K562 (cell line): ENCODE data around the gene TMCC2. TPM values are rescaled to one million over a fixed set of nuclear protein-coding genes. Genes with fewer than 3 reads are reported as not detected.
A peak's percentile ranks its signal among the peaks of the same experiment; 100 is the strongest.

Experiments used
- CEBPZ ChIP-seq: fragments of 150-350 bp; IDR thresholded peaks from 2 replicates; pipeline ENCODE4 v1.6.1; 2014; ENCODE audit warnings: low read depth, mild to moderate bottlenecking, low read length, borderline replicate concordance
- CREBBP ChIP-seq: IDR thresholded peaks from one replicate; pipeline ENCODE4 v1.6.1; 2012; ENCODE audit warnings: low read depth, mild to moderate bottlenecking, control low read depth, inconsistent platforms, low read length
- FOXA1 ChIP-seq: fragments of 450-650 bp; IDR thresholded peaks from 2 replicates; pipeline ENCODE4 v1.6.1; 2016; ENCODE audit warnings: mild to moderate bottlenecking, borderline replicate concordance
- IRF9 ChIP-seq: fragments of 450-650 bp; IDR thresholded peaks from 2 replicates; pipeline ENCODE4 v1.6.1; 2016; ENCODE audit warnings: missing biosample characterization, missing genetic modification characterization
- MAFF ChIP-seq: IDR thresholded peaks from 2 replicates; pipeline ENCODE4 v1.6.1; 2012; ENCODE audit warnings: low read length, improper control_type of control experiment
- NR4A1 ChIP-seq, 2 experiments: fragments of 250-450 bp in 1 of 2; fragments of 450-650 bp in 1 of 2; sonication (Bioruptor Pico) in 1 of 2; IDR thresholded peaks; 2 replicates each; pipeline versions ENCODE4 v1.4.0 to v1.6.1; 2016 to 2020; ENCODE audit warnings: mild to moderate bottlenecking in 2 of 2, missing compliant biosample characterization in 1 of 2, missing genetic modification characterization in 1 of 2, moderate library complexity in 1 of 2
- NUFIP1 ChIP-seq: fragments of 450-650 bp; IDR thresholded peaks from 2 replicates; pipeline ENCODE4 v1.6.1; 2018; ENCODE audit not compliant: partially characterized antibody
- PHF21A ChIP-seq: fragments of 450-650 bp; IDR thresholded peaks from 2 replicates; pipeline ENCODE4 v1.6.1; 2017; ENCODE audit warnings: low read depth, borderline replicate concordance
- RAD51 ChIP-seq: fragments of 450-650 bp; IDR thresholded peaks from 2 replicates; pipeline ENCODE4 v1.7.1; 2016; ENCODE audit warnings: low read depth, mild to moderate bottlenecking, borderline replicate concordance
- RCOR1 ChIP-seq, 2 experiments: IDR thresholded peaks; 2 replicates each; pipeline ENCODE4 v1.6.1; 2012; ENCODE audit warnings: low read depth in 2 of 2, low read length in 2 of 2, borderline replicate concordance in 1 of 2, improper control_type of control experiment in 1 of 2
- TBP ChIP-seq: optimal IDR thresholded peaks from 2 replicates; pipeline ENCODE3; 2011; ENCODE audit warnings: low read depth, low read length, improper control_type of control experiment
- U2AF1 ChIP-seq: fragments of 200-400 bp; formaldehyde crosslinking; optimal IDR thresholded peaks from 2 replicates; pipeline ENCODE3; 2017; ENCODE audit warnings: mild to moderate bottlenecking, low read depth, low read length, moderate library complexity
- ZNF143 ChIP-seq: sonication (generic); formaldehyde crosslinking; IDR thresholded peaks from 2 replicates; pipeline ENCODE4 v1.9.0; 2022; ENCODE audit warnings: mild to moderate bottlenecking, missing genetic modification reagents
- ZNF407 ChIP-seq: fragments of 450-650 bp; IDR thresholded peaks from 2 replicates; pipeline ENCODE4 v1.6.1; 2016; ENCODE audit warnings: low read depth
- ZNF766 ChIP-seq: fragments of 200-800 bp; sonication (Bioruptor generic); conservative IDR thresholded peaks from 2 replicates; pipeline ENCODE4 v1.6.1; 2016; ENCODE audit warnings: missing genetic modification characterization, missing compliant biosample characterization
- polyA plus RNA-seq, 8 experiments: library from polyadenylated mRNA; depleted of rRNA in 4 of 8; stranded (reverse) in 5 of 8; unstranded in 3 of 8; fragments of >200 nt; fragmentation: Nextera tagmentation in 2 of 8; fragmentation: Illumina TruSeq in 1 of 8; extraction: Ambion mirVana in 2 of 8; extraction: Trizol in 1 of 8; gene quantifications; 2 replicates each; pipeline versions ENCODE4 v1.2.1 to v1.2.3, GENCODE V29; 2011 to 2014; ENCODE audit warnings: inconsistent platforms in 1 of 8, missing spikeins in 1 of 8
- total RNA-seq, 7 experiments: library from RNA; depleted of rRNA in 6 of 7; stranded (reverse); fragments of >200 nt in 6 of 7; fragmentation: Illumina TruSeq in 2 of 7; extraction: Trizol in 2 of 7; gene quantifications; 2 replicates each; pipeline versions ENCODE4 v1.2.1 to v1.2.3, GENCODE V29; 2011 to 2021; ENCODE audit warnings: low replicate concordance in 1 of 7

The TMCC2 gene
- total and polyA plus RNA-seq, 9 of the 15 experiments (the other 6 are each of a cell fraction or from before 2014, with no cell fraction given) = 0.06 to 1.8 (median 0.98) TPM

- TF ChIP-seq ZNF407 = no peak
- no peak for TF ChIP-seq NUFIP1
- no peak for TF ChIP-seq PHF21A
- TF ChIP-seq RCOR1 (IDR thresholded peaks at IDR 0.05; ENCODE audit: borderline replicate concordance in 1 of 2, low read depth in 2 of 2, low read length in 2 of 2) = peak; percentile 8 to 74; a peak in 1 of 4 replicates
- no peak for TF ChIP-seq FOXA1
- no peak for TF ChIP-seq IRF9
- no peak for TF ChIP-seq CEBPZ
- no peak for TF ChIP-seq TBP
- no peak for TF ChIP-seq ZNF143
- TF ChIP-seq U2AF1 = no peak
- TF ChIP-seq NR4A1 (CRISPR knock-in tag; IDR thresholded peaks at IDR 0.05) = no peak
- TF ChIP-seq NR4A1 (tag; IDR thresholded peaks at IDR 0.05) = 0 out of 2 replicates have a peak, but pooled peaks have one; percentile 56
- TF ChIP-seq MAFF = no peak
- no peak for TF ChIP-seq RAD51
- TF ChIP-seq CREBBP = no peak
- peak; percentile 51; the same call in 1 of the 2 replicates for TF ChIP-seq ZNF766
Measured at GRCh38 chr1:205284420-205285144, 56.8 kb downstream of the TMCC2 start (continued).
